ENCODE results near the gene KRT80.
"Not testable (repeated sequence)": the region's sequence is repeated elsewhere in the genome, so short reads cannot be mapped to it uniquely, and the experiment has no call there.

The KRT80 gene
- total RNA-seq = 0 to 0.07 (median 0) reads per million in 3 experiments

DNA sequence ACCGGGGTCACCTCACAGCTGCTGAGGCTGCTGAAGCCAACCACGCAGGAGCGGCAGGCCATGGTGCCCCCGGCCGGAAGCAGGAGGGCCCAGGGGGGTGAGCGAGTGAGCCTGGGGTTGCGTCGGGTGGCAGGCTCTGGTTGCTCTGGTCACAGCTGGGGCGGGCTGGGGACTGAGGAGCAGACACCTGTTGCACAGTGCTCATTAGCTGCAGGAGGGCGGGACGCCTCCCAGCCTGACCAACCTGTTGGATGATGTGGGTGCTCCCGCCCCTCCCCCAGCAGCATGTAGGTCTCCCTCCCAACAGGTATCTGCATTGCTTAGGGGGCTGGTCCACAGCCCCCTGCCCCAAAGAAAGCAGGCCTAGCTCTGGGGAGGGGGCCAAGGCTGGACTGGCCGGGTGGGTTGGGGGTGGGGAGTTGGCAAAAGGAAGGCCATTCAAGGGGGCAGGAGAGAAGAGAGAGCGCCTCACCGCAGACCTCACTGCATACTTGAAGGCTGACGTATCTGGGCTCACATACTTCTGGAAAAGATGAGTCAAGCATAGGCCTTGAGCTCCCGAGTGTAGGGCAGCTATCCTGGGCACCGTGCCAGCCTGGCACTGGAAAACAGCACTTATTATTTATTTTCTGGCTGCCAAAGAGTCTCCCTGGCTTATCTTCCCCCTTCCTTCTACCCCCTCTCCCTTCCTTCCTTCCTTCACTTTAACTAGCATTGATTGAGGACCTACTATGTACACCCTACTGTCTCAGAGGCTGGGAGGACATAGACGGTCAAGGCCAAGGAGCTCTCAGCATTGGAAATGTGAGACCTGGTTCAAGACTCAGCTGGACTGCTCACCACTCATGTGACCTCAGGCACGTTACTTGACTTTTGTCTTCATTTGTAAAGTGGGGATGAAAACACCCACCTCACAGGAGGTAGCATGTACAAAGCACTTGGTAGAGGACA is at the start of gene KRT80:
Gene KRT80 (minus strand): TSS at position 174 of the 951 bp plus-strand sequence. CDS start 112 bp downstream, at position 62.
- DNase-seq = no peak

DNA sequence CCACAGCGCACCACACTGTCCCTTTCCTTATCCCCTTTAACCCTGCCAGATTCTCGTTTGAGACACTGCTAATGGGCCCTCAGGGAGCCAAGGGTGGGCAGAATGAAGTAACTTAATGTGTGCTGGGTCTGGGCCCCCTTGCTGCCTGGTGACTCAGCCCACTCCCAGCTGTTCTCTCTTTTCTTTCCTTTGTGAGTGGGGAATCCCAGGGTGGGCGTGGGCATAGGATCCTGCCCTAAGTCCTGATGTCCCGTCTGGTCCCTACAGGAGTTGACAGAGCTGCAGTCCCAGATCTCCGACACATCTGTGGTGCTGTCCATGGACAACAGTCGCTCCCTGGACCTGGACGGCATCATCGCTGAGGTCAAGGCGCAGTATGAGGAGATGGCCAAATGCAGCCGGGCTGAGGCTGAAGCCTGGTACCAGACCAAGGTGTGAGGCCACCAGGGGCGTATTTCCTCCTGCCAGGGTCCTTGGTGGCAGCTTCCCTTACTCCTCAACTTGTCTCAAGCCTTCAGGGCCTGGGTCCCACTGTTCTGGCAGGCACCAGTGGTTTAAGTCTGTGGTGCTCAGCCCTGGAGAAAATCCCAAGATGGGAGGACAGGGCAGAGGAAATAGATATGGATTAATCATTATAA is 49.5 kb upstream of the KRT80 start:
- DNase-seq = no peak

- not testable (repeated sequence) for DNase-seq
Observed at GRCh38 chr12:52240247-52240646, 48.4 kb upstream of the KRT80 start.

GRCh38 chr12:52239767-52240166 is 48.0 kb upstream of the KRT80 start:
- no peak for DNase-seq

GRCh38 chr12:52238916-52239646 is 47.3 kb upstream of the KRT80 start:
- no peak for DNase-seq

- no peak for DNase-seq
Observed at GRCh38 chr12:52238207-52238840, 46.5 kb upstream of the KRT80 start.

DNA sequence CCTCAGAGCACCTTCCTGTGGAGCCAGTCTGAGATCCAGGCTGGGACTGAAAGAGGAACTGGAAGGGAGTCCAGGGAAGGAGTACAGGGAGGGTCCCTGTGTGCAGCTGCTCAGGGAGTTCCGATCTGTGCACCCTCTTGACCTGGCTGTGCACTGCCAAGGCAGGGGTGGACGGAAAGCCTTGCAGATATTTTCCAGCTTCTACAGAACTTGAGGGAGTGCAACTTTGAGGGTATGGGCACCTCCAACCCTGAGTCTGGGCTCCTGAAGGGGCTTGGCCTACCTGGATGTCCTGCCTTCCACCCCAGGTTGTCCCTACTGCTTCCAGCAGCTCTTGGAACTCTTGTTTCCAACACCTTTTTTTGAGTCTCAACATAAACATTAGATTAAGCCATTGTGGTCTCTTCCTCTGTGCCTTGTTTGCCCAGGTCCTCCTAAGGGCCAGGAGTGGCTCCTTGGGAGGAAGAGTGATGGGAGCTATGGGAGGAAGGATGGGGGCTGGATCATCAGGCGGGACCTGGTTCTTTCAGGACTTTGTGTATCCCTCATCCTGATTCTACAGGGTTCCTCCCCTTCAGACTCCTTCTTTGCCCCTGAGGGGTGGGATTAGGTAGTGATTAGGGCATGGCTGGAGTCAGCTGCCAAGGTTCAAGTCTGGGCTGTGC is 44.7 kb upstream of the KRT80 start:
- no peak for DNase-seq

GRCh38 chr12:52235822-52236361 is 44.1 kb upstream of the KRT80 start:
- no peak for DNase-seq

DNA sequence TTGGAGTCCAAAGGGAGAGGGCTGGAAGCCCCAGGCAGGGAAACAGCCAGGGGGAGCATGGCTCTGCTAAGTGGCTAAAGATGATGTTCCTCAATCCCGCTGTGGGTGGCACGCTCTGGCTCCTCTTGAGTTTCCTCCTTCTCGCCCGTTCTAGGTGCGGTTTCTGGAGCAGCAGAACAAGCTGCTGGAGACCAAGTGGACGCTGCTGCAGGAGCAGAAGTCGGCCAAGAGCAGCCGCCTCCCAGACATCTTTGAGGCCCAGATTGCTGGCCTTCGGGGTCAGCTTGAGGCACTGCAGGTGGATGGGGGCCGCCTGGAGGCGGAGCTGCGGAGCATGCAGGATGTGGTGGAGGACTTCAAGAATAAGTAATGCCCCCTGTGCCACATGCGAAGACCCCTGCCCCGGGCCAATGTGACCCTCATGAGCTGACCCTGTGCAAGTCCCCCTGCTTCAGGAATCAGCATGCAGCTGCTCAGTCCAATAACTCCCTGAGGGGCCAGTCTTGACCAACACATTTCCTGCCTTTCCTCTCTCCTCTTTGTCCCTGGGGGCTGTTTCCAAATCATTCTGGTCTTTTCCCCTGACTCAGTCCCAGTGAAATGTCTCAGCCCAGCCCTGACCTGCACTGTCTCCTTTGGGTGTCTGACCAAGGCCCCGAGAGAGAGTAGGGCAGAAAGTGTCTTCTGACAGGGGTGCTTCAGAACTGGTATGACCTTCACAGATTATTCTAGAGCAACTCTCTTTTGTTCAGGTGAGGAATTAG is 43.4 kb upstream of the KRT80 start:
- DNase-seq = no peak

DNA sequence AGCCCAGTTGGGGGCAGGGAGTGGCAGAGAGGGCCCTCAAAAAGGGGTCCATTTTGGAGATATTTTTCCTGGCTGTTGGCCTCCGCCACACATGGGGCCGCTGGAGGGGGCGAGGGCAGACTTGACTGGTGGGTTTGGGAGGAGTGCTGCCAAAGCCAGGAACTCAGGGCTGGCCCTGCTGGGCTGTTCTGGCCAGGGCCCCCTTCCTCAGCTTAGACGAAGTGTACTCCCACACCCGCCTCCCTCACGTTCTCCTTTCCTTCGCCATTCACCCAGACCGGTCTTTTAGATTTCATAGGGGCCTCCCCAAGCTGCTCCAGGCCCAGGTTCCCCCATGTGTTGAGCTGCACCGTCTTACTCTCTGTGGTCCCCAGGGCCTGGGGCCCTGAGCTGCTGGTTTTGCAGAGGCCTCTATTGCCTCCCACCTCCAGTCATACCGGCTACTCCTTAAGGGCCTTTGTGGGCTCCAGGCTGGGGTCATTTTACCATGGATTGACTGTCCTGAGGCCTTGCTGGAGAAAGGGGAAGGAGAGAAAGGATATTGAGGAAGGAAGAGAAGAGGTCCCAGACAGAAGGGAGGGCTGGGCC is 42.5 kb upstream of the KRT80 start:
- DNase-seq = no peak

DNA sequence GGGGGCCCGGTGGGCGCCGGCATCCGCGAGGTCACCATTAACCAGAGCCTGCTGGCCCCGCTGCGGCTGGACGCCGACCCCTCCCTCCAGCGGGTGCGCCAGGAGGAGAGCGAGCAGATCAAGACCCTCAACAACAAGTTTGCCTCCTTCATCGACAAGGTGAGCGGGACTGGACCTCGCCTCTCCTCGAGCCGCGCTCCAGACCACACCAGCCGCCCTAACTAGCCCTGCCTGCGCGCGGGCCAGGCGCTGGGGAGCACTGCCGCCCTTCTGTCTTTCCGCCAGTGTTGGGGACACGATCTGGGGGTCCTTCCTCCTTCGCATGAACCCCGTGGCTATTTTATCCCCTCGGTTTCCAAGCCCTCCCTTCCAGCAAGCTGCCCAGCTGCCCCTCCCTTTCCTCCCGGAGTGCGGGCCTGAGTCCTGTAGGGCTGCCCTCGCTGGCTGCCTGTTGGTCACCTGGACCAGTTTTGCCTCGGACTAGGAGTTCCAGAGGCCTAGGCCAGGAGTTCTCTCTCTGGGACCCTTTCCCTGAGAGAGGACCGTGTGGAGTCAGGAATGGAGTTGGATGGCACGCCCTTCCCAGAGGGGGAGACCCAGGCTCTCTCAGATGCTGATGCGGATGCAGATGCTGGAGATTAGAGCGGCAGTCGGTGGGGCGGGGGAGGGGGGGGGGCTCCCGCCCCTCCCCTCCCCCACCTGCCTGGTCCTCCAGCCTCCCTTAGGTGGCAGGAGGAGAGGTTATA is 41.8 kb upstream of the KRT80 start:
- DNase-seq = no peak

DNA sequence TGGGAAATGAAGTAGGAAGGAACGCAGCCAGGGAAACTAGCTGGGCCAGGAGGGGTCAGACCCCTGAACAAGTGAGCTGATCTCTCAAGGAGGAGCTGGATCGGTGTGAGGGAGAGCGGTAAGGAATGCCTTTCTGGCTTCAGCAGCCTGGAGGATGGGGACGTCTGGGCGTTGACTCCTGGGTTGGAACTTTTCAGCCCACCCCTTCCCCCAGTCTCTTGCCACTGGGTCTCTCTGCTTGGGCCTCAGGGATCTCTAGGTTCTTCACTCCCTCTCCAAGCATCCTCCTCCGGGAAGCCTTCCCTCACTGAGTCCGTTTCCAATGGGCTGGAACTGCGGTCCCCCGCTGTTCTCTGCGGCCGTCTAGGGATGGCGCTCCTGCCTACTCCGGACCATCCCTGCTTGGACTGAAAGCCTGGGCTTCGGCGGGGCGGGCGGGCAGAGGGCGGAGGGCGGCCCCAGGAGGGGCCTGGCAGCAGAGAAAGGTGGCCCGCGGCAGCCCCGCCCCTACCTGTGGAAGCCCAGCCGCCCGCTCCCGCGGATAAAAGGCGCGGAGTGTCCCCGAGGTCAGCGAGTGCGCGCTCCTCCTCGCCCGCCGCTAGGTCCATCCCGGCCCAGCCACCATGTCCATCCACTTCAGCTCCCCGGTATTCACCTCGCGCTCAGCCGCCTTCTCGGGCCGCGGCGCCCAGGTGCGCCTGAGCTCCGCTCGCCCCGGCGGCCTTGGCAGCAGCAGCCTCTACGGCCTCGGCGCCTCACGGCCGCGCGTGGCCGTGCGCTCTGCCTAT is 41.1 kb upstream of the KRT80 start, which contains the start of gene KRT7:
Gene KRT7 (plus strand): TSS at position 570 of the 788 bp plus-strand sequence. CDS start 54 bp downstream, at position 624.
- DNase-seq = no peak

DNA sequence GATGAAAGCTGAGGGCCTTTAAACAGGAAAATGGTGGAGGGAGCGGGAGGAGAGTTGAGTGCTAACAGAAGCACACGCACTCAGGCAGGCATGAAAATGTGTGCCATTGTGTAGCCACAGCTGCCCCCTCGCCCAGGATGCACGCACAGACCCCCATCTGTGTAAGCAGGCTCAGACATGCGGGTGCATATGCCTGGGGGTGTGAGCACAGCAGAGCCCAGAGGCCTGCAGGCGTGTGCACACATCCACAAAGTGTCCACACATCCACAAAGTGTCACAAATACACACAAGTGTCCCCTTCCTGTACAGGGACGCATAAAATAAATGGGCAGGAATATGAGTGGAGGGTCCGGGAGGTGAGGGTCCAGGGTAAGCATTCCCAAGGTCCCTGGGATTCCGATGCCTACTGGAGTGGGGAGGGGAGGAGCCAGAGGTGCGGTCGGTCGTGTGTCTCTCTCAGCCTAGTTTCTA is 40.4 kb upstream of the KRT80 start:
- DNase-seq = no peak

DNA sequence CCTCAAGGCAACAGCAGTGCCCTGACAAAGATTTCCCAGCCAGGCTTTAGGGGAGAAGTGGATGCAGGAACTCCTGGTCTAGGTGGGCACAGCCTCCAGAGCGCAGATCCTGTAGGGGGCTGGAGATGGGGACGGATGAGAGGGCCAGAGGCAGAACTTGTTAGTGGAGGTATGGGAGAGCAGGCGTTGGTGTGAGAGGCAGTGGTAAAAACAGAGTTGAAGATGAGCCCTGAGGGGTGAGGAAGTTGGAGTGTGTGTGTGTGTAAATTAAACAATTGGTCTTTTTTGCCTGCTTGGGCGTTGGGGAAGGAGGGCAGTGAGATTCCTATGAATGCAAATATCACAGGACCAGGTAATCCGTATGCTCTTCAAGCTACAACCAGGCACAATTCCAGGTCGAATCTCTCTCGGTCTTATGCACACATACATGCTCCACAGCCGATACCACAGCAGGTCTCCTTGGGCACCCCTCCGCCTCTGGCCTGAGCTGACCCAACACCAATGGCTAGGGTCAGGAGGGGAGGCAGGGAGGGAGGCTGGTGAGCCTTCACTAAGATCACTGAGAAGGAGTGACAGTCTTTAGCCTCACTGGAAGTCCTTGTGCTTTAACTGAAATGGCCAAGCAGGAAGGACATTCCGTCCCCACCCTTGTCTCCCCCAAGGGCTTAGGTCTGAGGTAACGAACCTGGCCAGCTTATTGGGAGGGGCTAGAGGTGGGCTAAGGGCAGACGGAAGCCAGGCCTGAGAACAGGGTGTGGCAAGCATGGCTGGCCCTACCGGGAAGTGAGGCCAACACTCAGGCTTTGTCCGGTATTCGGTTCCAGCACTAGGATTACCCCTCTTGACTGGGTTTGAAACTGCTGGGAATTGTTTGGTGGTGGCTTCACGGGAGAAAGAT is 39.7 kb upstream of the KRT80 start:
- no peak for DNase-seq

DNA sequence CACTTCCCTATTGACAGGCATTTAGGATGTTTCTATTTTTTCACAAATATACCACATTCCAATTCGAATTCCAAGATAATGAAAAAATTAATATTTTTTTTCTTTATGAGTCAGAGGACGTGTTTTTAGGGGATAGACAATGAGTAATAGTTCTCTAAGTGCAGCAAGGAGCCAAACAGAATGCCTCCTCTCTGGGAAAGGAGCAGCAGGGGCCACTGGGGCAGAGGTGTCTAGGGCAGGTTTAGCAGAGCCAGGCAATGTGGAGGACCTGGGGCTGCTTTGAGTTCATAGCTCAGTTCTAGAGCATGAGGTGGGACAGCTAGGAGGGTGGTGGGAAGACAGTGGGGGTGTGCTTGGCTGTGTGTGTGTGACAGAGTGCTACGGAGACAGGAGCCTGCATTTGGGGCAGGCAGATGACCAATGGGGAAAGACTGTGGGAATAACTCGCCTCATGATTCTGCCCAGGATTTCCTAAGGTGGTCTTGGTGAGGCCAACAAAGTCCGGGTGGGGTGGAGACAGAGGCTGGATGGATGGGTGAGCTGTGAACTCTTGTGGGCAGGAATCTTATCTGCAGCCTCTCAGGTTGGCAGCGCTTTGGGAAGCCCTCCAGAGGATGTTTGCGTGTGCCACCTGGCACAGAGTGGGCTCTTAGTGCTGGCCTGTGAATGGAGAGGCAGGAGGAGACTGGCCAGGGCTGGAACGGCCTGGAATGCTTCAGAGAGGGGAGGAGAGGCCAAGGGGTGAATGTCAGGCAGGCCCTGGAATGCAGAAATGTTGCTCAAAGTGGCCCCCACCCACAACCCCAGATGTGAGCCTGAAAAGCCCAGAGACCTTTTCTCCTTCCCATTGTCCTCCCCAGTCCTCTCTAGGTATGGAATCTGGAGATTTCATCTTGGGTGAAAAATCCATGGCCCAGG is 38.8 kb upstream of the KRT80 start:
- DNase-seq = no peak

DNA sequence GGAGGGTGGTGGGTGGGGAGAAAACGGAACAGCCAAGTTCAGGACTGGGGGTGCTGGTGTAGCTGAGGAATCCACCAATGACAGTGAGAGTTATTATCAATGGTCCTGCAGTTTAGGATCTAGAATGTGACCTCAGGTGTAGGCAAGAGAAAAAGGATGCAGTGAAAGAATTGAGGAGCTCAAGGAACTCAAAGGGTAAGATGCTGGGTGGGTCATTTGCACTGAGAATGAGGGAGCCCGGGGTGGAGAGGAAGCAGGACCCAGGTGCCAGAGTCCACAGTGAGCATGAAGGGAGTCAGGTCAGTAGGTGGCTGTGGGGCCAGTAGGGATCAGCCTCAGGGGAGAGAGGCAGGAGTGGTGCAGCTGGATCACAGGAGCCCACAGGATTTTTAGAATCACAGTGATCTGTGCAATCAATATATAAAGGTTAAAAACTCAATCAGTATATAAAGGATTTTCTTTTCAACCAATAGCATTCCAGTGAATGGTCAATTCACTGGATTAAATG is 38.1 kb upstream of the KRT80 start:
- no peak for DNase-seq

All from central memory CD4-positive, alpha-beta T cell (primary cell).